ENCODE data around the gene SLC36A1. TPM values are rescaled to one million over a fixed set of nuclear protein-coding genes. Genes with fewer than 3 reads are reported as not detected.
"Not testable (repeated sequence)": the region's sequence is repeated elsewhere in the genome, so short reads cannot be mapped to it uniquely, and the experiment has no call there.

The SLC36A1 gene
- total RNA-seq, 2 donors from 2014 or later = 15.4 to 33.3 TPM

DNA sequence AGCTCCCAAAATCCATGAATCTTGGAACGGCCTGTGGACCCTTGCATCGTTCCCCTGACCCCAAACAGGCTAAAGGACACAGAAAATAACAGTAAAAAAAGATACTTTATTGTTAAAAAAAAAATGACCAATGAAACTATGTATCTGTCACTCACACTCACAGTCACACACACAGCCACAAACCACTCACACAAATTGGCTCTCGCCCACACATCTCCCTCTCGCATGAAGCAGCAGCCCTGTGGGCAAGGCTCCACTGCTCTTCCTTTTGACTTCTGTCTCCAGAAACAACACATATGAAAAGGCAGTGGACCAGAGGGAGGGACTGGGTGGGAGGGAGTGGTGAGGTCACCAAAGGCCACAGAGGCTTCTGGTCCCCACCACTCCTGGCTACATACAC, 56.6 kb downstream of the SLC36A1 start:
- Histone ChIP-seq H3K9me3 (ENCODE audit: control insufficient read depth, low read length) (no peaks in the 10 kb centered on the region), H3K36me3 (ENCODE audit: control insufficient read depth, insufficient read depth, low read length) (peaks cover 2% of the 10 kb centered on the region), H3K4me3 (ENCODE audit: low read length) (no peak overlapping the region), H3K4me1 (ENCODE audit: control insufficient read depth, insufficient read depth, low read length) (peaks cover 8% of the 10 kb centered on the region), H3K27me3 (ENCODE audit: control insufficient read depth, insufficient read depth, low read length, poor library complexity, severe bottlenecking) (no peaks in the 10 kb centered on the region), H3K9ac (ENCODE audit: extremely low read depth, low read length, poor library complexity, severe bottlenecking) (no peak overlapping the region), H3K27ac (ENCODE audit: low read depth, low read length) (no peak overlapping the region)
- Mint-ChIP-seq H3K9me3 (no peaks in the 10 kb centered on the region), H3K4me1 (peaks cover 9% of the 10 kb centered on the region), H3K27me3 (ENCODE audit: insufficient read depth) (no peaks in the 10 kb centered on the region), H3K27ac (no peak overlapping the region), H3K36me3 (ENCODE audit: low read depth) (peaks cover 9% of the 10 kb centered on the region), H3K4me3 (no peak overlapping the region)
- TF ChIP-seq, protein P1, sequence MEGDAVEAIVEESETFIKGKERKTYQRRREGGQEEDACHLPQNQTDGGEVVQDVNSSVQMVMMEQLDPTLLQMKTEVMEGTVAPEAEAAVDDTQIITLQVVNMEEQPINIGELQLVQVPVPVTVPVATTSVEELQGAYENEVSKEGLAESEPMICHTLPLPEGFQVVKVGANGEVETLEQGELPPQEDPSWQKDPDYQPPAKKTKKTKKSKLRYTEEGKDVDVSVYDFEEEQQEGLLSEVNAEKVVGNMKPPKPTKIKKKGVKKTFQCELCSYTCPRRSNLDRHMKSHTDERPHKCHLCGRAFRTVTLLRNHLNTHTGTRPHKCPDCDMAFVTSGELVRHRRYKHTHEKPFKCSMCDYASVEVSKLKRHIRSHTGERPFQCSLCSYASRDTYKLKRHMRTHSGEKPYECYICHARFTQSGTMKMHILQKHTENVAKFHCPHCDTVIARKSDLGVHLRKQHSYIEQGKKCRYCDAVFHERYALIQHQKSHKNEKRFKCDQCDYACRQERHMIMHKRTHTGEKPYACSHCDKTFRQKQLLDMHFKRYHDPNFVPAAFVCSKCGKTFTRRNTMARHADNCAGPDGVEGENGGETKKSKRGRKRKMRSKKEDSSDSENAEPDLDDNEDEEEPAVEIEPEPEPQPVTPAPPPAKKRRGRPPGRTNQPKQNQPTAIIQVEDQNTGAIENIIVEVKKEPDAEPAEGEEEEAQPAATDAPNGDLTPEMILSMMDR (conservative IDR thresholded peaks at IDR 0.05) = no peak
- no peak for DNase-seq
- 84% methylated on average over 4 of the region's 4 CpGs; no CpG with 5 or more reads in 1 of the 2 experiments for whole genome bisulfite sequencing, 2 experiments (ENCODE audit: insufficient coverage in 1 of 2, insufficient read length in 1 of 2)

DNA sequence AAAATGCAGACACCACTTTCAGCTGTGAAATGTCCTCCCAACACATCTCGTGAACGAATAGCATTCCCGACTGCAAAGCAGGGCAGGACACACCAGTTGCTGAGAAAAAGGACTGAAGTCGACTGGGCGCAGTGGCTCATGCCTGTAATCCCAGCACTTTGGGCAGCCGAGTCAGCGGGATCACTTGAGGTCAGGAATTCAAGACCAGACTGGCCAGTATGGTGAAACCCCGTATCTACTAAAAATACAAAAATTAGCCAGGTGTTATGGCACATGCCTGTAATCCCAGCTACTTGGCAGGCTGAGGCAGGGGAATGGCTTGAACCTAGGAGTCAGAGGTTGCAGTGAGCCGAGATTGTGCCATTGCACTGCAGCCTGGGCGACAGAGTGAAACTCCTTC, 60.9 kb downstream of the SLC36A1 start:
- not testable (repeated sequence) for H3K27ac Mint-ChIP-seq; H3K36me3 ChIP-seq (ENCODE audit: control insufficient read depth, insufficient read depth, low read length); H3K4me1 ChIP-seq (ENCODE audit: control insufficient read depth, insufficient read depth, low read length); H3K9me3 ChIP-seq (ENCODE audit: control insufficient read depth, low read length); H3K9me3 Mint-ChIP-seq; H3K4me3 Mint-ChIP-seq; DNase-seq; H3K27ac ChIP-seq (ENCODE audit: low read depth, low read length); H3K4me3 ChIP-seq (ENCODE audit: low read length); H3K4me1 Mint-ChIP-seq; H3K27me3 ChIP-seq (ENCODE audit: control insufficient read depth, insufficient read depth, low read length, poor library complexity, severe bottlenecking); H3K27me3 Mint-ChIP-seq (ENCODE audit: insufficient read depth); H3K9ac ChIP-seq (ENCODE audit: extremely low read depth, low read length, poor library complexity, severe bottlenecking); H3K36me3 Mint-ChIP-seq (ENCODE audit: low read depth)
- 92 to 94% methylated on average over 10 of the region's 10 CpGs for WGBS, 2 experiments (ENCODE audit: insufficient coverage in 1 of 2, insufficient read length in 1 of 2)

DNA sequence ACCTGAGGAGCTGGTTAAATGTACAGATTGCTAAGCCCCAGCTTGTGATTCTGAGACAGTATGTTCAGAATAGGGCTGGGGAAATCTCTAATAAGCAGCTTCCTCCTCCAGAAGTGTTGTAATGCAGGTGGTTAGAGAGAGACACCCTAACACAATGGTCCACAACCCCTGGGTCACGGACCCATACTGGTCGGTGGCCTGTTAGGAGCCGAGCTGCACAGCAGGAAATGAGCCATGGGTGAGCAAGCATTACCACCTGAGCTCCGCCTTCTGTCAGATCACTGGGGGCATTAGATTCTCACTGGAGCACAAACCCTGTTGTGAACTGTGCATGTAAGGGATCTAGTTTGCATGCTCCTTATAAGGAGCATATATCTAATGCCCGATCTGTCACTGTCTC, 61.8 kb downstream of the SLC36A1 start:
- H3K4me1 Mint-ChIP-seq = peaks cover 7% of the 10 kb centered on the region
- H3K27ac Mint-ChIP-seq = no peak overlapping the region
- no peaks in the 10 kb centered on the region for H3K27me3 ChIP-seq (ENCODE audit: control insufficient read depth, insufficient read depth, low read length, poor library complexity, severe bottlenecking)
- H3K27me3 Mint-ChIP-seq (ENCODE audit: insufficient read depth) = no peaks in the 10 kb centered on the region
- H3K9me3 ChIP-seq (ENCODE audit: control insufficient read depth, low read length) = no peaks in the 10 kb centered on the region
- DNase-seq = no peak
- H3K4me3 Mint-ChIP-seq = no peak overlapping the region
- H3K4me3 ChIP-seq (ENCODE audit: low read length) = no peak overlapping the region
- H3K9ac ChIP-seq (ENCODE audit: extremely low read depth, low read length, poor library complexity, severe bottlenecking) = no peak overlapping the region
- peaks cover 5% of the 10 kb centered on the region for H3K36me3 Mint-ChIP-seq (ENCODE audit: low read depth)
- peaks cover 4% of the 10 kb centered on the region for H3K36me3 ChIP-seq (ENCODE audit: control insufficient read depth, insufficient read depth, low read length)
- 91 to 94% methylated on average over 3 to 5 of the region's 5 CpGs for WGBS, 2 experiments (ENCODE audit: insufficient coverage in 1 of 2, insufficient read length in 1 of 2)
- TF ChIP-seq, protein P1 (conservative IDR thresholded peaks at IDR 0.05) = no peak
- no peaks in the 10 kb centered on the region for H3K9me3 Mint-ChIP-seq
- H3K4me1 ChIP-seq (ENCODE audit: control insufficient read depth, insufficient read depth, low read length) = peaks cover 8% of the 10 kb centered on the region
- H3K27ac ChIP-seq (ENCODE audit: low read depth, low read length) = no peak overlapping the region

DNA sequence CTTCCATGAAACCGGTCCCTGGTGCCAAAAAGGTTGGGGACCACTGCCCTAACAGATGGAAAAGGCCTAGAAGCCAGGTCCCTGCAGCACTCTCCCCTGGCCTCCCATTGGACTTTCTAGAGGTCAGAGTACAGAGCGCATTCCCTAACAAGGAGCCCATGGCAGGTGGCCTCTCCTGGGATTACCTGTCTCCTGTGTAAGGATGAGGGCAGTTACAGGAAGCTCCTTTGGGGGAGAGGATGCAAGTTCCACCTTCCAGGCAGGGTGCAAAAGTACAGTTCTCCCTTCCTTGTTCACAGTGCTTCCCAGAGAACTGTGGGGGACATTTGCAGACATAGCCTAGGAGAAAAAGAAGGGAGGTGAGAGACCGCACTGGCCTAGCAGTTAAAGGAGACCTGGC, 62.4 kb downstream of the SLC36A1 start:
- Mint-ChIP-seq H3K4me3 (no peak overlapping the region), H3K9me3 (no peaks in the 10 kb centered on the region)

More for the DNA sequence above, 62.4 kb downstream of the SLC36A1 start:
- H3K36me3 ChIP-seq (ENCODE audit: control insufficient read depth, insufficient read depth, low read length) = peaks cover 4% of the 10 kb centered on the region
- TF ChIP-seq, protein P1 (conservative IDR thresholded peaks at IDR 0.05) = no peak
- H3K9me3 ChIP-seq (ENCODE audit: control insufficient read depth, low read length) = no peaks in the 10 kb centered on the region
- Mint-ChIP-seq H3K4me1 (peaks cover 6% of the 10 kb centered on the region), H3K27me3 (ENCODE audit: insufficient read depth) (no peaks in the 10 kb centered on the region), H3K36me3 (ENCODE audit: low read depth) (peaks cover 5% of the 10 kb centered on the region), H3K27ac (no peak overlapping the region)
- no peak for DNase-seq
- H3K27me3 ChIP-seq (ENCODE audit: control insufficient read depth, insufficient read depth, low read length, poor library complexity, severe bottlenecking) = no peaks in the 10 kb centered on the region
- 86 to 91% methylated on average over 2 to 3 of the region's 3 CpGs for WGBS, 2 experiments (ENCODE audit: insufficient coverage in 1 of 2, insufficient read length in 1 of 2)
- no peak overlapping the region for H3K9ac ChIP-seq (ENCODE audit: extremely low read depth, low read length, poor library complexity, severe bottlenecking)
- no peak overlapping the region for H3K27ac ChIP-seq (ENCODE audit: low read depth, low read length)
- H3K4me3 ChIP-seq (ENCODE audit: low read length) = no peak overlapping the region
- H3K4me1 ChIP-seq (ENCODE audit: control insufficient read depth, insufficient read depth, low read length) = peaks cover 5% of the 10 kb centered on the region
